NCI-H526 treated with DMSO at 0.1 percent for 48 hours (cell line): ENCODE data around the gene CCT8.

Source experiments
- DNase-seq: peaks from one replicate; lab custom pipeline; 2025; lab: John Stamatoyannopoulos, UW

Gene CCT8

GRCh38 chr21:29073222-29074006 is at the start of gene CCT8:
Gene CCT8 (minus strand): TSS chr21:29073648. CDS start chr21:29073590, 58 bp downstream.
- DNase-seq, result peak; percentile 96

GRCh38 chr21:29121759-29122158 is 48.3 kb upstream of the CCT8 start:
- DNase-seq, result no peak

GRCh38 chr21:29117372-29117955 is 44.0 kb upstream of the CCT8 start:
- DNase-seq, result no peak

GRCh38 chr21:29115899-29116298 is 42.5 kb upstream of the CCT8 start:
- no peak for DNase-seq

GRCh38 chr21:29114765-29115500 is 41.5 kb upstream of the CCT8 start:
- DNase-seq, result no peak

- no peak for DNase-seq
Observed at GRCh38 chr21:29105218-29105617, 31.8 kb upstream of the CCT8 start.

GRCh38 chr21:29104239-29104708 is 30.8 kb upstream of the CCT8 start:
- DNase-seq, result no peak

- DNase-seq, result no peak
Observed at GRCh38 chr21:29102791-29103257, 29.4 kb upstream of the CCT8 start.

GRCh38 chr21:29098156-29098555 is 24.7 kb upstream of the CCT8 start:
- DNase-seq, result no peak

- no peak for DNase-seq
Observed at GRCh38 chr21:29096218-29097015, 23.0 kb upstream of the CCT8 start.

- no peak for DNase-seq
Observed at GRCh38 chr21:29092102-29092959, 18.9 kb upstream of the CCT8 start.

- no peak for DNase-seq
Observed at GRCh38 chr21:29091033-29091432, 17.6 kb upstream of the CCT8 start.

GRCh38 chr21:29085106-29085752 is 11.8 kb upstream of the CCT8 start:
- DNase-seq, result no peak

GRCh38 chr21:29084372-29084771 is 10.9 kb upstream of the CCT8 start:
- no peak for DNase-seq

- DNase-seq, result no peak
Observed at GRCh38 chr21:29083306-29083705, 9.9 kb upstream of the CCT8 start.

- no peak for DNase-seq
Observed at GRCh38 chr21:29082046-29082815, 8.8 kb upstream of the CCT8 start.

- DNase-seq, result no peak
Observed at GRCh38 chr21:29080454-29080941, 7.0 kb upstream of the CCT8 start.

- DNase-seq, result no peak
Observed at GRCh38 chr21:29078869-29079767, 5.7 kb upstream of the CCT8 start.
